ENCODE measurements around the gene KCNJ6. TPM values are rescaled to one million over a fixed set of nuclear protein-coding genes. Genes with fewer than 3 reads are reported as not detected.

Gene KCNJ6
- total and polyA plus RNA-seq, 9 of the 15 experiments (the other 6 are each of a cell fraction or from before 2014, with no cell fraction given): 0.06 to 0.21 (median 0.13) TPM; not detected in 1

DNA sequence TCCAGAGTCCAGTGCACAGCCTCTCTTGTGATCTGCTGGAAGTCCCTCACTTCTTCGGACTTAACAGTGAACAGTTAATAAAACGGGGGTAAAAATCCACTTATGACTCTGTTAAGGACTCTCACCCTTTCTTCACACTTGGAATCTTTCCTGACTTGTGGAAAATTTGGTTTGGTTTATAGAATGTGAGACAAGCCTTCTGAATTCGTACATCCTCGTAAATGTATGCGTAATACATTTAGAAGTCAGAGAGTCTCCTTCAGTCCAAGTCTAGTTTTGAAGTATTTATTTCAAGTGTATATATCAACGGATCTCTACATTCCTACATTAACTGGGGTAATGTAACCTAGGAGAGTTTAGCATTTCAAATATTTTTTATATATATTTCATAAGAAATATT lies 270.4 kb downstream of the KCNJ6 start:
- Histone ChIP-seq H3K36me3 (ENCODE audit: control insufficient read depth, insufficient read depth, low read length) (no peaks in the 10 kb centered on the region), H2AFZ (ENCODE audit: low read depth, low read length) (no peak overlapping the region), H3K79me2 (ENCODE audit: control insufficient read depth, insufficient read depth, low read length) (no peaks in the 10 kb centered on the region), H3K4me3 (no peak overlapping the region), H3K9me3 (replicated peaks; ENCODE audit: control insufficient read depth, insufficient read depth, low read depth, low read length) (no peaks in the 10 kb centered on the region), H3K9ac (ENCODE audit: insufficient read depth in 1 of 2, low read depth in 2 of 2, low read length in 2 of 2) (no peak overlapping the region), H3K4me1 (replicated peaks in 1 of 2; ENCODE audit: control insufficient read depth in 2 of 2, insufficient read depth in 2 of 2, low read length in 2 of 2) (peaks cover 4 to 5% of the 10 kb centered on the region in 2 experiments; a peak in 2 of 5 replicates), H3K4me2 (ENCODE audit: insufficient read depth, low read length) (no peak overlapping the region), H3K27me3 (ENCODE audit: control insufficient read depth in 2 of 2, insufficient read depth in 2 of 2, low read length in 2 of 2) (peaks cover 35 to 43% of the 10 kb centered on the region in 2 experiments; a peak in 4 of 5 replicates), H4K20me1 (replicated peaks; ENCODE audit: control insufficient read depth, insufficient read depth, low read length) (no peaks in the 10 kb centered on the region), H3K9me1 (ENCODE audit: control insufficient read depth, insufficient read depth, low read length) (no peaks in the 10 kb centered on the region), H3K27ac (ENCODE audit: extremely low read depth, low read depth, low read length) (no peak overlapping the region)
- in situ Hi-C loops (cut with MboI): no loop called here
- ATAC-seq (no peak), FAIRE-seq (no peak), DNase-seq (ENCODE audit: extremely low read depth in 1 of 4, low spot score in 3 of 4) (no peak)
- WGBS (ENCODE audit: insufficient coverage, low coverage, missing lambda C conversion rate): 5% methylated on average over 5 of the region's 6 CpGs
- CTCF ChIA-PET (ENCODE audit: low intra/inter-chr PET ratio): no interaction called here
- TF ChIP-seq RFX5 (IDR thresholded peaks at IDR 0.05; ENCODE audit: low read depth, low read length) (no peak), NR2C1 (IDR thresholded peaks at IDR 0.05) (no peak), NR2C1 (tag; IDR thresholded peaks at IDR 0.05) (no peak), RAD51 (IDR thresholded peaks at IDR 0.05; ENCODE audit: borderline replicate concordance, low read depth) (no peak), ZNF76 (CRISPR knock-in tag; IDR thresholded peaks at IDR 0.05; ENCODE audit: borderline replicate concordance) (no peak), FOXA1 (IDR thresholded peaks at IDR 0.05; ENCODE audit: borderline replicate concordance) (no peak), TAF15 (IDR thresholded peaks at IDR 0.05; ENCODE audit: low read depth, low read length) (no peak), FIP1L1 (IDR thresholded peaks at IDR 0.05; ENCODE audit: low read depth, low read length, poor library complexity, severe bottlenecking) (no peak), BRD4 (IDR thresholded peaks at IDR 0.05) (no peak), KAT8 (IDR thresholded peaks at IDR 0.05; ENCODE audit: low read depth) (no peak), ZNF77 (CRISPR knock-in tag; IDR thresholded peaks at IDR 0.05) (no peak), TAF9B (IDR thresholded peaks at IDR 0.05; ENCODE audit: partially characterized antibody) (no peak)
- TF ChIP-seq, protein P1, sequence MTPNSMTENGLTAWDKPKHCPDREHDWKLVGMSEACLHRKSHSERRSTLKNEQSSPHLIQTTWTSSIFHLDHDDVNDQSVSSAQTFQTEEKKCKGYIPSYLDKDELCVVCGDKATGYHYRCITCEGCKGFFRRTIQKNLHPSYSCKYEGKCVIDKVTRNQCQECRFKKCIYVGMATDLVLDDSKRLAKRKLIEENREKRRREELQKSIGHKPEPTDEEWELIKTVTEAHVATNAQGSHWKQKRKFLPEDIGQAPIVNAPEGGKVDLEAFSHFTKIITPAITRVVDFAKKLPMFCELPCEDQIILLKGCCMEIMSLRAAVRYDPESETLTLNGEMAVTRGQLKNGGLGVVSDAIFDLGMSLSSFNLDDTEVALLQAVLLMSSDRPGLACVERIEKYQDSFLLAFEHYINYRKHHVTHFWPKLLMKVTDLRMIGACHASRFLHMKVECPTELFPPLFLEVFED (CRISPR knock-in tag; conservative IDR thresholded peaks at IDR 0.05): no peak
- intact Hi-C loops (cut with micrococcal nuclease): loop anchor here (10.0 kb wide), 1 partner anchor 461 kb away; no protein-coding TSS in a partner anchor
- POLR2A ChIA-PET: interaction anchor here (0.6 to 0.8 kb wide), 3 partner anchors 19 to 634 kb away, joined by 3 to 4 read pairs (median 3); no protein-coding TSS in a partner anchor
- BruUV-seq (replicated peaks): no TSS peak

Data from K562 (cell line).